K562 (cell line): ENCODE measurements around the gene KBTBD12. TPM values are rescaled to one million over a fixed set of nuclear protein-coding genes. Genes with fewer than 3 reads are reported as not detected.

Experiments used
- ATAC-seq: fragments of 200-7000 bp; cut with Tn5 transposase; 3 replicates; pipeline ENCODE4 v1.9.1; 2020; ENCODE audit warnings: moderate library complexity
- BruUV-seq: library from RNA; stranded (reverse); fragments of 400-500 nt; replicated peaks from 2 replicates; lab custom pipeline; 2021; lab: Mats Ljungman, UMichigan
- CTCF ChIA-PET: fragments of 300-600 bp; formaldehyde crosslinking; extraction: SDS; loops from one replicate; lab custom pipeline; 2021; ENCODE audit warnings: low intra/inter-chr PET ratio; lab: Yijun Ruan, JAX
- POLR2A ChIA-PET: fragments of 300-600, 350-650 bp; sonication (Branson Sonifier 250); formaldehyde crosslinking; extraction: SDS; loops from one replicate; lab custom pipeline; 2021; ENCODE audit warnings: antibody characterized with exemption, inconsistent platforms; lab: Yijun Ruan, JAX
- DNase-seq, 4 experiments: peaks; one replicate each; pipeline versions ENCODE4 v3.0.0 to v3.0.0-alpha.2; 2011 to 2018; ENCODE audit warnings: low spot score in 3 of 4, mixed read lengths in 3 of 4; ENCODE audit errors: extremely low read depth in 1 of 4
- FAIRE-seq: peaks from 2 replicates; lab custom pipeline; 2011; peaks lifted over from hg19 to GRCh38; lab: Jason Lieb, UNC
- H2AFZ ChIP-seq: 2 replicates; pipeline ENCODE4 v1.6.0; 2011; ENCODE audit warnings: low read depth, low read length, control low read depth, inconsistent platforms
- H3K27ac ChIP-seq: fragments of 200-600 bp; 3 replicates; pipeline ENCODE4 v1.8.0; 2011; ENCODE audit warnings: low read depth, mild to moderate bottlenecking, control low read depth, inconsistent platforms, low read length, moderate library complexity, mixed read lengths; ENCODE audit errors: extremely low read depth
- H3K27me3 ChIP-seq, 2 experiments: fragments of 300-600 bp in 1 of 2; 2 replicates in 1 of 2; 3 replicates in 1 of 2; pipeline versions ENCODE4 v1.6.0 to v1.8.0; 2011; ENCODE audit warnings: inconsistent platforms in 2 of 2, low read length in 2 of 2, mild to moderate bottlenecking in 1 of 2, mixed read lengths in 1 of 2, moderate library complexity in 1 of 2; ENCODE audit not compliant: control insufficient read depth in 2 of 2, insufficient read depth in 2 of 2
- H3K36me3 ChIP-seq: fragments of 300-600 bp; 3 replicates; pipeline ENCODE4 v1.8.0; 2011; ENCODE audit warnings: mild to moderate bottlenecking, low read length, inconsistent platforms; ENCODE audit not compliant: control insufficient read depth, insufficient read depth
- H3K4me1 ChIP-seq, 2 experiments: fragments of 200-600 bp in 1 of 2; replicated peaks in 1 of 2; 2 replicates in 1 of 2; 3 replicates in 1 of 2; pipeline versions ENCODE4 v1.5.1 to v1.8.0; 2011; ENCODE audit warnings: inconsistent platforms in 2 of 2, low read length in 2 of 2, mild to moderate bottlenecking in 1 of 2, mixed read lengths in 1 of 2, moderate library complexity in 1 of 2; ENCODE audit not compliant: control insufficient read depth in 2 of 2, insufficient read depth in 2 of 2
- H3K4me2 ChIP-seq: 2 replicates; pipeline ENCODE4 v1.6.1; 2011; ENCODE audit warnings: low read length, control low read depth, inconsistent platforms, mixed read lengths; ENCODE audit not compliant: insufficient read depth
- H3K4me3 ChIP-seq: fragments of 200-600 bp; sonication (generic), shearing (Covaris generic); 2 replicates; pipeline ENCODE4 v1.5.1; 2016; ENCODE audit warnings: control low read depth, inconsistent platforms
- H3K79me2 ChIP-seq: fragments of 200-600 bp; 3 replicates; pipeline ENCODE4 v1.8.0; 2011; ENCODE audit warnings: low read length, inconsistent platforms; ENCODE audit not compliant: control insufficient read depth, insufficient read depth
- H3K9ac ChIP-seq, 2 experiments: 2 replicates each; pipeline versions ENCODE4 v1.6.0 to v1.6.1; 2011; ENCODE audit warnings: low read depth in 2 of 2, low read length in 2 of 2, control low read depth in 1 of 2, inconsistent platforms in 1 of 2, mild to moderate bottlenecking in 1 of 2, mixed read lengths in 1 of 2; ENCODE audit not compliant: insufficient read depth in 1 of 2
- H3K9me1 ChIP-seq: one replicate; pipeline ENCODE4 v1.6.0; 2011; ENCODE audit warnings: inconsistent platforms, mild to moderate bottlenecking, low read length, moderate library complexity; ENCODE audit not compliant: control insufficient read depth, insufficient read depth
- H3K9me3 ChIP-seq: replicated peaks from 2 replicates; pipeline ENCODE4 v1.5.1; 2011; ENCODE audit warnings: low read depth, low read length, inconsistent platforms; ENCODE audit not compliant: control insufficient read depth, insufficient read depth
- H4K20me1 ChIP-seq: replicated peaks from 2 replicates; pipeline ENCODE4 v1.6.1; 2011; ENCODE audit warnings: low read length, inconsistent platforms, mixed read lengths; ENCODE audit not compliant: control insufficient read depth, insufficient read depth
- HDAC8 ChIP-seq: fragments of 450-650 bp; IDR thresholded peaks from 2 replicates; pipeline ENCODE4 v1.6.1; 2016; ENCODE audit warnings: mild to moderate bottlenecking, missing genetic modification characterization, moderate library complexity, missing compliant biosample characterization
- KAT8 ChIP-seq: fragments of 450-650 bp; IDR thresholded peaks from 2 replicates; pipeline ENCODE4 v1.6.1; 2016; ENCODE audit warnings: low read depth, mild to moderate bottlenecking
- WGBS: fragments of 100-300 bp; shearing (Covaris generic); methylation state at CpG from one replicate; pipeline ENCODE4 v1.1.6; 2016; ENCODE audit warnings: low coverage, mixed read lengths; ENCODE audit not compliant: insufficient coverage; ENCODE audit errors: missing lambda C conversion rate; 5-methylcytosine and 5-hydroxymethylcytosine counted together
- in situ Hi-C: fragments of 300-500 bp; cut with MboI; formaldehyde crosslinking; loops from 4 replicates; pipeline ENCODE4 v1.15.0; 2018; ENCODE audit warnings: inconsistent platforms, mixed read lengths
- intact Hi-C: fragments of 100-400 bp; cut with micrococcal nuclease; formaldehyde crosslinking; loops from 2 replicates; pipeline ENCODE4 v1.14.2; 2022
- polyA plus RNA-seq, 8 experiments: library from polyadenylated mRNA; depleted of rRNA in 4 of 8; stranded (reverse) in 5 of 8; unstranded in 3 of 8; fragments of >200 nt; fragmentation: Nextera tagmentation in 2 of 8; fragmentation: Illumina TruSeq in 1 of 8; extraction: Ambion mirVana in 2 of 8; extraction: Trizol in 1 of 8; gene quantifications; 2 replicates each; pipeline versions ENCODE4 v1.2.1 to v1.2.3, GENCODE V29; 2011 to 2014; ENCODE audit warnings: inconsistent platforms in 1 of 8, missing spikeins in 1 of 8
- total RNA-seq, 7 experiments: library from RNA; depleted of rRNA in 6 of 7; stranded (reverse); fragments of >200 nt in 6 of 7; fragmentation: Illumina TruSeq in 2 of 7; extraction: Trizol in 2 of 7; gene quantifications; 2 replicates each; pipeline versions ENCODE4 v1.2.1 to v1.2.3, GENCODE V29; 2011 to 2021; ENCODE audit warnings: low replicate concordance in 1 of 7
- TF ChIP-seq, protein P1 (sequence below): fragments of 450-650 bp; IDR thresholded peaks from 2 replicates; pipeline ENCODE4 v1.6.1; 2017; ENCODE audit warnings: mild to moderate bottlenecking, moderate library complexity
- TF ChIP-seq, protein P2 (sequence below): fragments of 450-650 bp; IDR thresholded peaks from 2 replicates; pipeline ENCODE4 v1.6.1; 2016; ENCODE audit warnings: mild to moderate bottlenecking, moderate library complexity
- TF ChIP-seq, protein P3 (sequence below): IDR thresholded peaks from 2 replicates; pipeline ENCODE4 v1.6.1; 2012; ENCODE audit warnings: low read depth, low read length, improper control_type of control experiment, borderline replicate concordance

Gene KBTBD12
- total and polyA plus RNA-seq, 9 of the 15 experiments (the other 6 are each of a cell fraction or from before 2014, with no cell fraction given): not detected

DNA sequence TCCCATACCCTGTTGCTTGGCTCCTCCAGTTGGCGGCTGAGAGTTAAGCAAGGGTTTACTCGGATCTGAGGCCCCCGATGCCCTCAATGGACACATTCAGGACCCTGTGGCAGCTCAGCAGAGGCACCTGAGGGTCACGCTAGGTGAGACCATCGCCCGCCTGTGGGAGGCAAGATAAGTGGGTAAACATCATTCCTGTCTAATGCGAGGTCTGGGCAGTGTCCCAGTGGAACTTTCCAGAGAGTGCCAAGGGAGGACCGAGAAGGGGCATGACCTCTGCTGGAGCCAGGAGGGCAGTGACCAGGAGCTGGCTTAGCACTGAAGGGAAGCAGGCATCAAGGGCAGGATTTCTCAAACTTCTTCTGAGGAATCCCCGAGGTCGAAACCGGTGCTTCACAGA lies 71.8 kb downstream of the KBTBD12 start:
- 2% methylated on average over 10 of the region's 11 CpGs for WGBS
- no peak overlapping the region for H3K9ac ChIP-seq
- peaks cover 0 to 8% of the 10 kb centered on the region in 2 experiments; a peak in 2 of 5 replicates for H3K4me1 ChIP-seq
- no peak overlapping the region for H2AFZ ChIP-seq
- no peak for ATAC-seq
- peaks cover 4 to 64% of the 10 kb centered on the region in 2 experiments; a peak in 4 of 5 replicates for H3K27me3 ChIP-seq
- H3K36me3 ChIP-seq: no peaks in the 10 kb centered on the region
- H3K4me2 ChIP-seq: no peak overlapping the region
- no peaks in the 10 kb centered on the region for H3K9me1 ChIP-seq
- DNase-seq: no peak
- no peak for FAIRE-seq
- H3K4me3 ChIP-seq: no peak overlapping the region
- intact Hi-C loops (loop anchor here (10.0 kb wide), 1 partner anchor 148 kb away; no protein-coding TSS in a partner anchor), in situ Hi-C loops (no loop called here)
- no peaks in the 10 kb centered on the region for H4K20me1 ChIP-seq
- no peak overlapping the region for H3K27ac ChIP-seq
- CTCF ChIA-PET: no interaction called here
- POLR2A ChIA-PET: no interaction called here
- BruUV-seq: no TSS peak
- no peaks in the 10 kb centered on the region for H3K79me2 ChIP-seq
- H3K9me3 ChIP-seq: no peaks in the 10 kb centered on the region
- TF ChIP-seq KAT8: no peak
- TF ChIP-seq, protein P1, sequence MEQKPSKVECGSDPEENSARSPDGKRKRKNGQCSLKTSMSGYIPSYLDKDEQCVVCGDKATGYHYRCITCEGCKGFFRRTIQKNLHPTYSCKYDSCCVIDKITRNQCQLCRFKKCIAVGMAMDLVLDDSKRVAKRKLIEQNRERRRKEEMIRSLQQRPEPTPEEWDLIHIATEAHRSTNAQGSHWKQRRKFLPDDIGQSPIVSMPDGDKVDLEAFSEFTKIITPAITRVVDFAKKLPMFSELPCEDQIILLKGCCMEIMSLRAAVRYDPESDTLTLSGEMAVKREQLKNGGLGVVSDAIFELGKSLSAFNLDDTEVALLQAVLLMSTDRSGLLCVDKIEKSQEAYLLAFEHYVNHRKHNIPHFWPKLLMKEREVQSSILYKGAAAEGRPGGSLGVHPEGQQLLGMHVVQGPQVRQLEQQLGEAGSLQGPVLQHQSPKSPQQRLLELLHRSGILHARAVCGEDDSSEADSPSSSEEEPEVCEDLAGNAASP: no peak
- TF ChIP-seq, protein P2, sequence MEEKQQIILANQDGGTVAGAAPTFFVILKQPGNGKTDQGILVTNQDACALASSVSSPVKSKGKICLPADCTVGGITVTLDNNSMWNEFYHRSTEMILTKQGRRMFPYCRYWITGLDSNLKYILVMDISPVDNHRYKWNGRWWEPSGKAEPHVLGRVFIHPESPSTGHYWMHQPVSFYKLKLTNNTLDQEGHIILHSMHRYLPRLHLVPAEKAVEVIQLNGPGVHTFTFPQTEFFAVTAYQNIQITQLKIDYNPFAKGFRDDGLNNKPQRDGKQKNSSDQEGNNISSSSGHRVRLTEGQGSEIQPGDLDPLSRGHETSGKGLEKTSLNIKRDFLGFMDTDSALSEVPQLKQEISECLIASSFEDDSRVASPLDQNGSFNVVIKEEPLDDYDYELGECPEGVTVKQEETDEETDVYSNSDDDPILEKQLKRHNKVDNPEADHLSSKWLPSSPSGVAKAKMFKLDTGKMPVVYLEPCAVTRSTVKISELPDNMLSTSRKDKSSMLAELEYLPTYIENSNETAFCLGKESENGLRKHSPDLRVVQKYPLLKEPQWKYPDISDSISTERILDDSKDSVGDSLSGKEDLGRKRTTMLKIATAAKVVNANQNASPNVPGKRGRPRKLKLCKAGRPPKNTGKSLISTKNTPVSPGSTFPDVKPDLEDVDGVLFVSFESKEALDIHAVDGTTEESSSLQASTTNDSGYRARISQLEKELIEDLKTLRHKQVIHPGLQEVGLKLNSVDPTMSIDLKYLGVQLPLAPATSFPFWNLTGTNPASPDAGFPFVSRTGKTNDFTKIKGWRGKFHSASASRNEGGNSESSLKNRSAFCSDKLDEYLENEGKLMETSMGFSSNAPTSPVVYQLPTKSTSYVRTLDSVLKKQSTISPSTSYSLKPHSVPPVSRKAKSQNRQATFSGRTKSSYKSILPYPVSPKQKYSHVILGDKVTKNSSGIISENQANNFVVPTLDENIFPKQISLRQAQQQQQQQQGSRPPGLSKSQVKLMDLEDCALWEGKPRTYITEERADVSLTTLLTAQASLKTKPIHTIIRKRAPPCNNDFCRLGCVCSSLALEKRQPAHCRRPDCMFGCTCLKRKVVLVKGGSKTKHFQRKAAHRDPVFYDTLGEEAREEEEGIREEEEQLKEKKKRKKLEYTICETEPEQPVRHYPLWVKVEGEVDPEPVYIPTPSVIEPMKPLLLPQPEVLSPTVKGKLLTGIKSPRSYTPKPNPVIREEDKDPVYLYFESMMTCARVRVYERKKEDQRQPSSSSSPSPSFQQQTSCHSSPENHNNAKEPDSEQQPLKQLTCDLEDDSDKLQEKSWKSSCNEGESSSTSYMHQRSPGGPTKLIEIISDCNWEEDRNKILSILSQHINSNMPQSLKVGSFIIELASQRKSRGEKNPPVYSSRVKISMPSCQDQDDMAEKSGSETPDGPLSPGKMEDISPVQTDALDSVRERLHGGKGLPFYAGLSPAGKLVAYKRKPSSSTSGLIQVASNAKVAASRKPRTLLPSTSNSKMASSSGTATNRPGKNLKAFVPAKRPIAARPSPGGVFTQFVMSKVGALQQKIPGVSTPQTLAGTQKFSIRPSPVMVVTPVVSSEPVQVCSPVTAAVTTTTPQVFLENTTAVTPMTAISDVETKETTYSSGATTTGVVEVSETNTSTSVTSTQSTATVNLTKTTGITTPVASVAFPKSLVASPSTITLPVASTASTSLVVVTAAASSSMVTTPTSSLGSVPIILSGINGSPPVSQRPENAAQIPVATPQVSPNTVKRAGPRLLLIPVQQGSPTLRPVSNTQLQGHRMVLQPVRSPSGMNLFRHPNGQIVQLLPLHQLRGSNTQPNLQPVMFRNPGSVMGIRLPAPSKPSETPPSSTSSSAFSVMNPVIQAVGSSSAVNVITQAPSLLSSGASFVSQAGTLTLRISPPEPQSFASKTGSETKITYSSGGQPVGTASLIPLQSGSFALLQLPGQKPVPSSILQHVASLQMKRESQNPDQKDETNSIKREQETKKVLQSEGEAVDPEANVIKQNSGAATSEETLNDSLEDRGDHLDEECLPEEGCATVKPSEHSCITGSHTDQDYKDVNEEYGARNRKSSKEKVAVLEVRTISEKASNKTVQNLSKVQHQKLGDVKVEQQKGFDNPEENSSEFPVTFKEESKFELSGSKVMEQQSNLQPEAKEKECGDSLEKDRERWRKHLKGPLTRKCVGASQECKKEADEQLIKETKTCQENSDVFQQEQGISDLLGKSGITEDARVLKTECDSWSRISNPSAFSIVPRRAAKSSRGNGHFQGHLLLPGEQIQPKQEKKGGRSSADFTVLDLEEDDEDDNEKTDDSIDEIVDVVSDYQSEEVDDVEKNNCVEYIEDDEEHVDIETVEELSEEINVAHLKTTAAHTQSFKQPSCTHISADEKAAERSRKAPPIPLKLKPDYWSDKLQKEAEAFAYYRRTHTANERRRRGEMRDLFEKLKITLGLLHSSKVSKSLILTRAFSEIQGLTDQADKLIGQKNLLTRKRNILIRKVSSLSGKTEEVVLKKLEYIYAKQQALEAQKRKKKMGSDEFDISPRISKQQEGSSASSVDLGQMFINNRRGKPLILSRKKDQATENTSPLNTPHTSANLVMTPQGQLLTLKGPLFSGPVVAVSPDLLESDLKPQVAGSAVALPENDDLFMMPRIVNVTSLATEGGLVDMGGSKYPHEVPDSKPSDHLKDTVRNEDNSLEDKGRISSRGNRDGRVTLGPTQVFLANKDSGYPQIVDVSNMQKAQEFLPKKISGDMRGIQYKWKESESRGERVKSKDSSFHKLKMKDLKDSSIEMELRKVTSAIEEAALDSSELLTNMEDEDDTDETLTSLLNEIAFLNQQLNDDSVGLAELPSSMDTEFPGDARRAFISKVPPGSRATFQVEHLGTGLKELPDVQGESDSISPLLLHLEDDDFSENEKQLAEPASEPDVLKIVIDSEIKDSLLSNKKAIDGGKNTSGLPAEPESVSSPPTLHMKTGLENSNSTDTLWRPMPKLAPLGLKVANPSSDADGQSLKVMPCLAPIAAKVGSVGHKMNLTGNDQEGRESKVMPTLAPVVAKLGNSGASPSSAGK: no peak
- TF ChIP-seq, protein P3, sequence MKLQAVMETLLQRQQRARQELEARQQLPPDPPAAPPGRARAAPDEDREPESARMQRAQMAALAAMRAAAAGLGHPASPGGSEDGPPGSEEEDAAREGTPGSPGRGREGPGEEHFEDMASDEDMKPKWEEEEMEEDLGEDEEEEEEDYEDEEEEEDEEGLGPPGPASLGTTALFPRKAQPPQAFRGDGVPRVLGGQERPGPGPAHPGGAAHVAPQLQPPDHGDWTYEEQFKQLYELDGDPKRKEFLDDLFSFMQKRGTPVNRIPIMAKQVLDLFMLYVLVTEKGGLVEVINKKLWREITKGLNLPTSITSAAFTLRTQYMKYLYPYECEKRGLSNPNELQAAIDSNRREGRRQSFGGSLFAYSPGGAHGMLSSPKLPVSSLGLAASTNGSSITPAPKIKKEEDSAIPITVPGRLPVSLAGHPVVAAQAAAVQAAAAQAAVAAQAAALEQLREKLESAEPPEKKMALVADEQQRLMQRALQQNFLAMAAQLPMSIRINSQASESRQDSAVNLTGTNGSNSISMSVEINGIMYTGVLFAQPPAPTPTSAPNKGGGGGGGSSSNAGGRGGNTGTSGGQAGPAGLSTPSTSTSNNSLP: no peak
- no peak for TF ChIP-seq HDAC8 (tag)
